Caco-2 (cell line): ENCODE measurements around the gene ESPN. TPM values are rescaled to one million over a fixed set of nuclear protein-coding genes. Genes with fewer than 3 reads are reported as not detected.
"Not testable (repeated sequence)": the region's sequence is repeated elsewhere in the genome, so short reads cannot be mapped to it uniquely, and the experiment has no call there.

ENCODE experiments used
- BruUV-seq: library from RNA; stranded (reverse); fragments of 400-500 nt; replicated peaks from 2 replicates; lab custom pipeline; 2021; lab: Mats Ljungman, UMichigan
- CTCF ChIA-PET: fragments of 300-600 bp; sonication (Branson Sonifier 250); formaldehyde crosslinking; loops from one replicate; lab custom pipeline; 2022; ENCODE audit warnings: antibody characterized with exemption; lab: Charles Lee
- POLR2A ChIA-PET: fragments of 300-600 bp; sonication (Branson Sonifier 250); formaldehyde crosslinking; loops from one replicate; lab custom pipeline; 2022; ENCODE audit warnings: antibody characterized with exemption; lab: Charles Lee
- DNase-seq, 2 experiments: peaks; one replicate each; pipeline versions ENCODE4 v3.0.0 to v3.0.0-alpha.2; 2020 to 2022
- H3K27me3 ChIP-seq: replicated peaks from 2 replicates; pipeline ENCODE4 v1.6.0; 2011; ENCODE audit warnings: low read length; ENCODE audit not compliant: control insufficient read depth, insufficient read depth
- H3K36me3 ChIP-seq: 2 replicates; pipeline ENCODE4 v1.5.1; 2011; ENCODE audit warnings: low read length; ENCODE audit not compliant: control insufficient read depth, insufficient read depth
- H3K4me1 ChIP-seq: fragments of 250-450 bp; sonication (Bioruptor Pico); 2 replicates; pipeline ENCODE4 v1.5.1; 2020; ENCODE audit warnings: mild to moderate bottlenecking
- H3K4me3 ChIP-seq: 2 replicates; pipeline ENCODE4 v1.5.1; 2011; ENCODE audit warnings: low read depth, mild to moderate bottlenecking, control low read depth, low read length
- H3K9me3 ChIP-seq: fragments of 250-450 bp; sonication (Bioruptor Pico); 2 replicates; pipeline ENCODE4 v1.5.1; 2020; ENCODE audit warnings: mild to moderate bottlenecking, moderate library complexity
- H3K27ac Mint-ChIP-seq: one replicate; pipeline ENCODE4 v1.8.0; 2022; ENCODE audit warnings: mixed read lengths; ENCODE audit not compliant: unreplicated experiment
- H3K27me3 Mint-ChIP-seq: one replicate; pipeline ENCODE4 v1.8.0; 2022; ENCODE audit warnings: mixed read lengths; ENCODE audit not compliant: insufficient read depth, unreplicated experiment
- H3K36me3 Mint-ChIP-seq: one replicate; pipeline ENCODE4 v1.8.0; 2022; ENCODE audit warnings: mild to moderate bottlenecking, mixed read lengths; ENCODE audit not compliant: insufficient read depth, unreplicated experiment
- H3K4me1 Mint-ChIP-seq: one replicate; pipeline ENCODE4 v1.8.0; 2022; ENCODE audit warnings: low read depth, mixed read lengths; ENCODE audit not compliant: unreplicated experiment
- H3K4me3 Mint-ChIP-seq: one replicate; pipeline ENCODE4 v1.8.0; 2022; ENCODE audit warnings: mild to moderate bottlenecking, moderate library complexity, mixed read lengths; ENCODE audit not compliant: unreplicated experiment
- H3K9me3 Mint-ChIP-seq: one replicate; pipeline ENCODE4 v1.8.0; 2022; ENCODE audit warnings: mixed read lengths; ENCODE audit not compliant: unreplicated experiment
- intact Hi-C: fragments of 100-400 bp; cut with micrococcal nuclease; formaldehyde crosslinking; loops from one replicate; pipeline ENCODE4 v1.10.0; 2022; ENCODE audit not compliant: unreplicated experiment
- total RNA-seq: library from RNA; stranded (reverse); gene quantifications from 2 replicates; pipeline ENCODE4 v1.2.3, GENCODE V29; 2022
- TF ChIP-seq, protein P1 (sequence below), 2 experiments: fragments of 200-600 bp in 1 of 2; IDR thresholded peaks; 1 replicate in 1 of 2; 2 replicates in 1 of 2; pipeline versions ENCODE4 v1.5.1 to v1.8.0; 2011 to 2022; ENCODE audit warnings: antibody characterized with exemption in 1 of 2, control low read depth in 1 of 2, inconsistent platforms in 1 of 2, low read depth in 1 of 2, low read length in 1 of 2, mild to moderate bottlenecking in 1 of 2, moderate library complexity in 1 of 2; ENCODE audit not compliant: insufficient read depth in 1 of 2, severe bottlenecking in 1 of 2, unreplicated experiment in 1 of 2

ESPN gene
- total RNA-seq, 1 experiment from 2014 or later = 16.3 TPM

DNA sequence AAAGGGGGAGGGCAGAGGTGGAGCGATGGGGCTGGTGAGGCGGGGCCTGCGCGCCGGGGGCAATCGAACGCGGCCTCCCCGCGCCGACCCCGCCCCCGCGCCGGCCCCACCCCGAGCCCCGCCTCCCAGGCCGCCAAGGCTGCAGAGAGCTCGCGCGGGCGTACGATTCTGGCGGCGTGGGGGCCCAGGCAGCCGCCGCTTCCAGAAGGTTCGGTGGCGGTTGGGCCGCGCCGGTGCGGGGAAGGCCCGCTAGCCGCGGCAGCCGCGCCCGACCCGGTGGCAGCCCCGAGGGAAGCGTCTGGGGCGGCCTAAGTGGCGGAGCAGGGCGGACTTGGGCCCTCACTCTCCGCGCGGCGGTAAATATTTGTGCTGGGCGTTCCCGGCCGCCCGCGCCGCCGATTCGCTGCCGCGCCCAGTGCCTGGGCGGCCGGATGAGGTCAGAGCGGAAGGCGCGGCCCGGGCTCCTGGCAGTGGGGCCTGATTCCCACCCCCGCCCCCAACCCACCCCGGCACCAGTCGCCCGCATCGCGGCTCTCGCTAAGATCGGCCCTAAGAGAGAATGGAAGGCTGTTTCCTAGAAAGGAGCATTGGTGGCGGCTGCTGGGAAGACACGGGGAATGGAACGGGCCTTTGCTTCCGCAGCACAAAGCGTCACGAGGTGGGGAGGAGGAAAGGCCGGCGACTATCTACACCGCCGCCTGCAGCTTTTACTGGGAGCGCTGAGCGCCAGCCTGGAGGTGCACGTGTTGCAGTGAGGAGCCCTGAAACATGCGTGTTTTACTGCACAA lies 31.0 kb upstream of the ESPN start, which contains the start of gene ACOT7:
Gene ACOT7 (minus strand): TSS at position 368 of the 788 bp plus-strand sequence. CDS start 368 bp downstream, outside the sequence.
- no peaks in the 10 kb centered on the region for H3K27me3 ChIP-seq
- peaks cover 5% of the 10 kb centered on the region for H3K4me1 Mint-ChIP-seq
- peak within 1 kb of the TSS; percentile 92 for H3K27ac Mint-ChIP-seq
- CTCF ChIA-PET = interaction anchor here (0.6 to 1.4 kb wide), 11 partner anchors 9 to 149 kb away, joined by 3 to 6 read pairs (median 4); no protein-coding TSS in a partner anchor
- 0 out of 2 replicates have a peak, but pooled peaks cover 3% of the 10 kb centered on the region for H3K4me1 ChIP-seq
- no peaks in the 10 kb centered on the region for H3K9me3 ChIP-seq
- intact Hi-C loops = no loop called here
- TF ChIP-seq, protein P1, sequence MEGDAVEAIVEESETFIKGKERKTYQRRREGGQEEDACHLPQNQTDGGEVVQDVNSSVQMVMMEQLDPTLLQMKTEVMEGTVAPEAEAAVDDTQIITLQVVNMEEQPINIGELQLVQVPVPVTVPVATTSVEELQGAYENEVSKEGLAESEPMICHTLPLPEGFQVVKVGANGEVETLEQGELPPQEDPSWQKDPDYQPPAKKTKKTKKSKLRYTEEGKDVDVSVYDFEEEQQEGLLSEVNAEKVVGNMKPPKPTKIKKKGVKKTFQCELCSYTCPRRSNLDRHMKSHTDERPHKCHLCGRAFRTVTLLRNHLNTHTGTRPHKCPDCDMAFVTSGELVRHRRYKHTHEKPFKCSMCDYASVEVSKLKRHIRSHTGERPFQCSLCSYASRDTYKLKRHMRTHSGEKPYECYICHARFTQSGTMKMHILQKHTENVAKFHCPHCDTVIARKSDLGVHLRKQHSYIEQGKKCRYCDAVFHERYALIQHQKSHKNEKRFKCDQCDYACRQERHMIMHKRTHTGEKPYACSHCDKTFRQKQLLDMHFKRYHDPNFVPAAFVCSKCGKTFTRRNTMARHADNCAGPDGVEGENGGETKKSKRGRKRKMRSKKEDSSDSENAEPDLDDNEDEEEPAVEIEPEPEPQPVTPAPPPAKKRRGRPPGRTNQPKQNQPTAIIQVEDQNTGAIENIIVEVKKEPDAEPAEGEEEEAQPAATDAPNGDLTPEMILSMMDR (IDR thresholded peaks at IDR 0.05; ENCODE audit: insufficient read depth in 1 of 2, low read depth in 1 of 2, low read length in 1 of 2, severe bottlenecking in 1 of 2, unreplicated experiment in 1 of 2) = peak in 1 of 2 experiments; percentile 24
- DNase-seq = peak; percentile 84 to 88
- BruUV-seq = no TSS peak
- no peaks in the 10 kb centered on the region for H3K9me3 Mint-ChIP-seq
- POLR2A ChIA-PET = interaction anchor here (0.5 to 1.3 kb wide), 4 partner anchors 11 to 33 kb away, joined by 3 to 10 read pairs (median 5); partner anchors contain the start of gene HES2
- H3K4me3 ChIP-seq = peak within 1 kb of the TSS; percentile 63
- peak within 1 kb of the TSS; percentile 79 for H3K4me3 Mint-ChIP-seq
- H3K27me3 Mint-ChIP-seq = no peaks in the 10 kb centered on the region
- peaks cover 7% of the 10 kb centered on the region for H3K36me3 Mint-ChIP-seq
- no peaks in the 10 kb centered on the region for H3K36me3 ChIP-seq

DNA sequence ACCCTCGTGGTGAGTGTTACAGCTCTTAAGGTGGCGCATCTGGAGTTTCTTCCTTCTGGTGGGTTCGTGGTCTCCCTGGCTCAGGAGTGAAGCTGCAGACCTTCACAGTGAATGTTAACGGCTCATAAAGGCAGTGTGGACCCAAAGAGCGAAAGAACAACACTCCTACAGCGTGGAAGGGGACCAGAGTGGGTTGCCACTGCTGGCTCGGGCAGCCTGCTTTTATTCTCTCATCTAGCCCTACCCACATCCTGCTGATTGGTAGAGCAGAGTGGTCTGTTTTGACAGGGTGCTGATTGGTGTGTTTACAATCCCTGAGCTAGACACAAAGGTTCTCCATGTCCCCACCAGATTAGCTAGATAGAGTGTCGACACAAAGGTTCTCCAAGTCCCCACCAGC lies 29.4 kb upstream of the ESPN start:
- H3K4me3 Mint-ChIP-seq = peak overlapping the region; percentile 22
- CTCF ChIA-PET = interaction anchor here (0.7 kb wide), 1 partner anchor 51 kb away, joined by 6 read pairs; no protein-coding TSS in a partner anchor
- BruUV-seq, H3K9me3 Mint-ChIP-seq, H3K4me3 ChIP-seq, intact Hi-C loops, H3K27ac Mint-ChIP-seq, H3K27me3 Mint-ChIP-seq, H3K36me3 ChIP-seq, H3K9me3 ChIP-seq, H3K36me3 Mint-ChIP-seq, H3K27me3 ChIP-seq, H3K4me1 ChIP-seq, POLR2A ChIA-PET, H3K4me1 Mint-ChIP-seq, DNase-seq: not testable (repeated sequence)

DNA sequence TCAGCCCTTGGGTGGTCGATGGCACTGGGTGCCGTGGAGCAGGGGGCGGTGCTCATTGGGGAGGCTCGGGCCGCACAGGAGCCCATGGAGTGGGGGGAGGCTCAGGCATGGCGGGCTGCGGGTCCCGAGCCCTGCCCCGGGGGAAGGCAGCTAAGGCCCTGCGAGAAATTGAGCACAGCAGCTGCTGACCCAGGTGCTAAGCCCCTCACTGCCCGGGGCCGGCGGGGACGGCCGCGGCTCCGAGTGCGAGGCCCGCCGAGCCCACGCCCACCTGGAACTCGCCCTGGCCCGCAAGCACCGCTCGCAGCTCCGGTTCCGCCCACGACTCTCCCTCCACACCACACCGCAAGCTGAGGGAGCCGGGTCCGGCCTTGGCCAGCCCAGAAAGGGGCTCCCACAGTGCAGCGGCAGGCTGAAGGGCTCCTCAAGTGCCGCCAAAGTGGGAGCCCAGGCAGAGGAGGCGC lies 28.8 kb upstream of the ESPN start:
- H3K27ac Mint-ChIP-seq, H3K4me3 ChIP-seq, H3K36me3 Mint-ChIP-seq, H3K9me3 ChIP-seq, H3K9me3 Mint-ChIP-seq, H3K27me3 ChIP-seq, intact Hi-C loops, BruUV-seq, H3K4me1 ChIP-seq, H3K4me3 Mint-ChIP-seq, POLR2A ChIA-PET, H3K27me3 Mint-ChIP-seq, H3K4me1 Mint-ChIP-seq, H3K36me3 ChIP-seq, DNase-seq: not testable (repeated sequence)
- CTCF ChIA-PET = interaction anchor here (1.1 kb wide), 1 partner anchor 47 kb away, joined by 8 read pairs; no protein-coding TSS in a partner anchor

DNA sequence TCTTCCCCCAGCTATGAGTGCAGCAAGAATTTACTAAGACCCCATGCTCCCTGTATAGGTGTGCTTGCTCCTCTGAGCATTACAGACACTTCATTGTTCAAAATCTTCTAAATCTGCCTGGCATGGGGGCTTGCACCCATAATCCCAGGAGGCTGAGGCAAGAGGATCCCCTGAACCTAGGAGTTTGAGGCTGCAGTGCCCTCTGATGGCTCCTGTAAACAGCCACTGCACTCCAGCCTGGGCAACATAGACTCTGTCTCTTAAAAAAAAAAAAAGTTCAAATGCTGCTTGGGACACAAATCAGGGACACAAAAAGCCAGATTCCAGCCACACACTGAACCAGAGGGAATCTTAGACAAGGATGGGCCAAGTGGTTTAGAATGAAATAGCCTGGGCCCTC lies 27.6 kb upstream of the ESPN start:
- intact Hi-C loops = loop anchor here (1.0 kb wide), 1 partner anchor 49 kb away; no protein-coding TSS in a partner anchor
- ChIA-PET CTCF (interaction anchor here (1.1 kb wide), 1 partner anchor 48 kb away, joined by 8 read pairs; no protein-coding TSS in a partner anchor), POLR2A (no interaction called here)

More for the DNA sequence above, 27.6 kb upstream of the ESPN start:
- no peaks in the 10 kb centered on the region for H3K27me3 Mint-ChIP-seq
- Histone ChIP-seq H3K4me3 (no peak overlapping the region), H3K4me1 (0 out of 2 replicates have a peak, but pooled peaks cover 3% of the 10 kb centered on the region), H3K36me3 (no peaks in the 10 kb centered on the region), H3K9me3 (no peaks in the 10 kb centered on the region), H3K27me3 (no peaks in the 10 kb centered on the region)
- H3K27ac Mint-ChIP-seq = no peak overlapping the region
- TF ChIP-seq, protein P1 (IDR thresholded peaks at IDR 0.05; ENCODE audit: insufficient read depth in 1 of 2, low read depth in 1 of 2, low read length in 1 of 2, severe bottlenecking in 1 of 2, unreplicated experiment in 1 of 2) = no peak
- H3K4me3 Mint-ChIP-seq = no peak overlapping the region
- DNase-seq = no peak
- no TSS peak for BruUV-seq
- peaks cover 7% of the 10 kb centered on the region for H3K36me3 Mint-ChIP-seq
- peaks cover 5% of the 10 kb centered on the region for H3K4me1 Mint-ChIP-seq
- H3K9me3 Mint-ChIP-seq = no peaks in the 10 kb centered on the region
